Activated CD8-positive, alpha-beta memory T cell treated with anti-CD3 and anti-CD28 coated beads, Interleukin-2, amount 50 U/mL, for 1 hour (primary cell): ENCODE results near the gene PKM.

Experiments
- DNase-seq: peaks from one replicate; pipeline ENCODE4 v3.0.0-alpha.2; 2020; ENCODE audit errors: extremely low read depth

Gene PKM

GRCh38 chr15:72235298-72235697 is 4.3 kb upstream of the PKM start:
- no peak for DNase-seq

DNA sequence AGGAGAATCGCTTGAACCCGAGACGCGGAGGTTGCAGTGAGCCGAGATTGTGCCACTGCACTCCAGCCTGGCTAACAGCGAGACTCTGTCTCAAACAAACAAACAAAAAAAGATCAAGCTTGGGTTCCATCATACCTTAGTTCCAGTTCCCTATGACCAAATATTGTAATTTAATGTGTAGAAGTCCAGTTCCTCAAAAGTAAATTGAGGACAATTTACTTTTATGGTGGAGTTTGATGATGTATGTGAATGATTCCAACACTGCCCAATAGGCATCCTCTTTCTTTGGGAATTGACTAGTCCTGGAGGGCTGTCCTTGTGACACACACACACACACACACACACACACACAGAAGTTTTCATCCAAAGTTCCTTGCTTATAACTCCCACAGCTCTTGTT is 2.8 kb upstream of the PKM start:
- DNase-seq, result no peak

- peak; percentile 47 for DNase-seq
These were observed 966 bp upstream of the PKM start for GRCh38 chr15:72231833-72232478.

DNA sequence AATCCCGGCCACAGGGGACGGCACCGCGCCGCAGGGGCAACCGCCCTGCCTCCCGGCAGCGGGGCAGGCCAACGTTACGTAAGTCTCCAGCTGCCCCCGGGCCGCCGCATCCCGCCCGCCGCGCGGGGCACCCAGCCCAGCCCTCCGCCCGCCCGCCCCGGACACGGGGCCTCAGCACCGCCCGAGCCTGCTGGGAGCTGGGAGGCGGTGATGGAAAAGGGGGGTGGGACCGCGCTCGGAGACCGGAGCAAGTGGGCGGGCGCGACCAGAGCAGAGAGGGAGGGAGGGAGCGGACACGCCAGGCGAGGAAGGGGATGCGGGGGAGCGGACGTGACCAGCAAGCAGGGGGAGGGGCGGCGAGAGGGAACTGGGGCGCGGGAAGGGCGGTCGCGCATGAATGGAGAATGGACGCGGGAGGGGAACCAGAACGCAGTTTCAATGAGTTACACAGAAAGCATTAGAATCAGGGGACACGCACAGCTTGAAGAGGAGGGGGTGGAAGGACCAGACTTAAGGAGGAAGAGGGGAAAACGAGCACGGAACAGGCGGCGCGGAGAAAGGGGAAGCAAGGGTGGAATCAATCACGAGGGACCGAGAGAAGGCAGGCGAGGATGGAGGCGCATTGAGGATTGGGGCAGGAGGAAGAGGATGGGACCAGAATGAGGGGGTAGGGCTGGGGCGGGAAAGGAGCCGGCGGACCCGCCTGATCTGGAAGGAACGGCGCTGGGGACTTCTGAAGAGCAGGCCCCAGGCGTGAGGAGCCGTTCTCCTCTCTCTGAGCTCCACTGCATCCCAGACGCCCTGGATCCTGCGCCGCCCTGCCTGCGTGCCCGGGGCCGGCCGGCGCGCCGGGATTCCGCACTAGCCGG is 559 bp downstream of the PKM start:
- no peak for DNase-seq

- DNase-seq, result no peak
These were observed 1.1 kb downstream of the PKM start for GRCh38 chr15:72229947-72230196.

DNA sequence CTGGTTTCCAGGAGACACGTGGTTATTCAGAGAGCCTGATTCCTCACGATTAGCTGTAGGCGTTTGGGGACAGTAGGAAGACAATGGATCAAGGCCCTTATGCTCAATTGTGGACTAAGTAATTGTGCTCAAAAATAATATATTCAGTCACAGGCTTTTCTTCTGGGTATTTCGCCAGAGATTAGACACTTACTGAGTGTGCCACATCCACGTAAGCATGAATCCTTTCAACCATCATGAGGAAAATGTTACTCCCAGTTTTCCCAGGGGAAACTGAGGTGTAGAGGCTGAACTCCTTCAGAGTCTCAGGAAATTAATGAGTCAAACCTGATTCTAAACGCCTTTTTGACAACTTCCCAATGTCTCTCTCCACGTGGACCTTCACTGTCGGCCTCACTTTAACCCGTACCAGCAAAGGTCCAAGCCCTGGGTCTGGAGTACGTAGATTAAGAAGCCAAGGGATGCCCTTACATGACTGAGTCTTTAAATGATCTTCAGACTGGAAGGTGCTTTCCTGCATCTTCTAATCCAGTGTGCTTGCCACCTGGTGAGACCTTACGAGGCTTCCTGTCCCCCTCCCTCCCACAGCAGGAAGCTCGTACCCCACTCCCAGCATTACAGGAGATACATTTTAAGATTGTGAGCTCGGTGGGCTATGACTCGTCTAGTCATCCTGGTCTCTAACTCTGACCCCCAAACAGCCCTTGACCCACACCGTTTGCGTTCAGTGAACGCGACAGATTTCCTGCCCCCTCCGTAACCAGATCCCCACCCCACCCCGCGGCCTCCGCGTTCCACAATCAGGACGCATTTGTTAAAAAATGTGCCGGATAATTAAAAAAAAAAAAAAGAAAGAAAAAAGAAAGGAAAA is 1.7 kb downstream of the PKM start:
- DNase-seq, result no peak

GRCh38 chr15:72227720-72228119 is 3.3 kb downstream of the PKM start:
- no peak for DNase-seq

GRCh38 chr15:72227192-72227586 is 3.8 kb downstream of the PKM start:
- no peak for DNase-seq

GRCh38 chr15:72223278-72223677 is 7.7 kb downstream of the PKM start:
- no peak for DNase-seq

DNA sequence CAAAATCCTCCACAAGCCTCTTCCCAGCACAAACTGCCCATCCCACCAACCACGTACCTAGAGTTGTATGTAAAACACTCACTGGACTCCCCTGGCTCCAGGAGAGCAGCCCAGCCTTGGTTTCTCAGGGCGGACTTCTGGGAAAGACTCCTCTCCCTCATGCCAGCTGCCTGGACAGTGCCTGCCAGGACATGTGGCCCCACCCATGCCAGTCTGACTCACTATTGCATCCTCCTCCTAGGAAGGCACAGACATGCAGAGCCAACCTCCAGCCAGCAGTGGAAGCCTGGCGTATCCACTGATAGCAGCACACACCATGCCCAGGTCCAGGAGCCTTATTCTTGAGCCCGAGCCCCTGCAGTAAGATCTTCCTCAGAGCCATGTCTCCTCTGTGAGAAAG is 8.6 kb downstream of the PKM start:
- no peak for DNase-seq

GRCh38 chr15:72220687-72221086 is 10.3 kb downstream of the PKM start:
- DNase-seq, result no peak

DNA sequence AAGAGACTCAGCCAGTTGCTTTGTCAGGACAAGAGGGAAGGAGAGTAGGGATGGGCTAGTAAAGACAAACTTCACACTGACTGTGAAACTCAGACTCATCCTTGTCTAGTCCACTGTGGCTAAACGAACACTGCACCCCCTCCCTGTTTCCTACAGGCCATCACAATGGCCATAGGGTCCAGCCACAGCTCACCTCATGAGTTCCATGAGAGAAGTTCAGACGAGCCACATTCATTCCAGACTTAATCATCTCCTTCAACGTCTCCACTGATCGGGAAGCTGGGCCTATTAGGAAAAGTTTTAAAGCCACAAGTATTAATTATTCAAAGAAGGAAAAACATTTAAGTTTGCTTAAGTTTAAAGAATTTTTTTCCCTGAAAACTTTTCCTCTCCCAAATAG is 13.8 kb downstream of the PKM start:
- DNase-seq, result no peak

GRCh38 chr15:72216079-72216478 is 14.9 kb downstream of the PKM start:
- no peak for DNase-seq

GRCh38 chr15:72207558-72208085 is 23.4 kb downstream of the PKM start:
- DNase-seq, result no peak

GRCh38 chr15:72206677-72207000 is 24.4 kb downstream of the PKM start:
- no peak for DNase-seq

- DNase-seq, result no peak
These were observed 24.9 kb downstream of the PKM start for GRCh38 chr15:72205896-72206676.

DNA sequence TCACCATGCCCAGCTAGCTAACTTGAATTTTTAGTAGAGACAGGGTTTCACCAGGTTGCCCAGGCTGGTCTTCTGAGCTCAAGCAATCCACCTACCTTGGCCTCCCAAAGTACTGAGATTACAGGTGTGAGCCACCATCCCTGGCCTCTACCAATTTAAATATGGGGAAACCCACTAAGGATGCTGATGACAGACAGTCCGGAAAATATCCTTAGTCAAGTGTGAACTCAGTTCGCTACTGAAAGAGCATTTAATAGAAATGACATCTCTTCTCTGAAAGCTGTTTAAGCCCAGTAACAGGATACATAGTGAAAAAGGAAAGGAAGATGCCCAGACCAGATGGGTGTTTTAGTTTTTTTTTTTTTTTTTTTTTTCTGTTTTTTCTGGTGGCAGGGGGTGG is 25.7 kb downstream of the PKM start:
- no peak for DNase-seq

DNA sequence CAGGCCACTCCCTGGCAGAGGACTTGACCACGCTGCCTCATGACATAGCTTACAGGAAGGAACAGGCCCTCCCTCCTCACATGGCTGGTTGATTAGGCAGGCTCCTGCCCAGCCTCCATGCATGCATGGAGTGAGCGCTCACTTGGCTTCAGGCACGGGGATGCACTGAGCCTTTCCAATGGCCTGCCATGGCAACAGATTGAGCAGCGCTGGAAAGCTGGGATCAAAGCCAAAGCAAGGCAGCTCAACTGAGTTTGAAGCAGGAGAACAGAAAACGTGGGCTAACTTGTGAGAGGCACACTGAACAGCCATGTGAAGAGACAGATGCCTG is 27.5 kb downstream of the PKM start:
- DNase-seq, result no peak

DNA sequence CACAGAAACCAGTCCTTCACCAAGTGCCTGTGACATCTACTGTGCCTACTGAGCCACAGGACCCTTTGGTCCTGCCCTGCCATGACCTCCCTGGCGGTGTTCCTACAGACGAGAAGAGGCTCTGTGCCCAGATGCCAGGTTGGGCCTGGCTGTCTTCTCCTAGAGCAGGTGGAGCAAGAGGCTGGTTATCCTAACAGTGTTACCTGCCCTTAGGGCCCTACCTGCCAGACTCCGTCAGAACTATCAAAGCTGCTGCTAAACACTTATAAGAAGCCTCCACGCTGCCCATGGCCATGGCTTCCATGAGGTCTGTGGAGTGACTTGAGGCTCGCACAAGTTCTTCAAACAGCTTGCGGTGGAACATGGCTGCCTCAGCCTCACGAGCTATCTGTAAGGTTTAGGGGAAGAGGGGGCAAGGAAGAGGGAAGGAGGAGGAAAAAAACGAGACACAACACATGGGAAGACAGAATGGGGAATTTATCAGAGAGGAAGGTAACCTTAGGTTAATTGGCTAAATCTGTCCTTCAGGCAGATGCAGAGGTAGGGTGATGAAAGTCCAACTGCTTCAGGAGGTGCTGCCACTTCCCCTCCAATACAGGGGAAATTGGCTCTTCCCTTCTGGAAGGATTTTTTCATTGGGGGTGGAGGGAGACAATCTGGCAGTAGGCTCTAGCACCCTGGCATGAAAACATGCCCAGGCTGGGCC is 28.0 kb downstream of the PKM start:
- DNase-seq, result no peak

DNA sequence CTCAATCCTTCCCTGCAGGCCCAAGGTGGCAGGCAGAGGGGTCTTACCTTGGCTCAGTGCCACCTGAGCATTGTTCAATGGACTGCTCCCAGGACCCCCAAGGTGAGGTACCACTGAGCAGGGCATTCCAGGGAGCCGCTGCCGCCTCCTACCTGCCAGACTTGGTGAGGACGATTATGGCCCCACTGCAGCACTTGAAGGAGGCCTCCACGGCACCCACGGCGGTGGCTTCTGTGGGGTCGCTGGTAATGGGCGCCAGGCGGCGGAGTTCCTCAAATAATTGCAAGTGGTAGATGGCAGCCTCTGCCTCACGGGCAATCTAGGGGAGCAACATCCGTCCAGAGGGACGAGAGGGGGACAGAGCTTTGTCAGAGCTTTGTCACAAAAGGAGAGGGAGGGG is 28.7 kb downstream of the PKM start:
- no peak for DNase-seq

- no peak for DNase-seq
These were observed 29.5 kb downstream of the PKM start for GRCh38 chr15:72201391-72201921.
